IPS-NIHi7 (cell line): Measurements from ENCODE around the gene PIEZO2.
"Not testable (repeated sequence)": the region's sequence is repeated elsewhere in the genome, so short reads cannot be mapped to it uniquely, and the experiment has no call there.

Source experiments
- DNase-seq: peaks from one replicate; pipeline ENCODE4 v3.0.0; 2012; ENCODE audit warnings: mixed read lengths; ENCODE audit errors: extremely low spot score

The PIEZO2 gene

GRCh38 chr18:10620670-10621329 lies 528.6 kb downstream of the PIEZO2 start:
- DNase-seq: not testable (repeated sequence)
